GM21576 (cell line): ENCODE results near the gene NELL1.

Source experiments
- ATAC-seq: cut with Tn5 transposase; IDR thresholded peaks from one replicate; pipeline ENCODE4 v1.9.1; 2021; ENCODE audit warnings: mild to moderate bottlenecking, moderate library complexity; ENCODE audit not compliant: unreplicated experiment

Gene NELL1

DNA sequence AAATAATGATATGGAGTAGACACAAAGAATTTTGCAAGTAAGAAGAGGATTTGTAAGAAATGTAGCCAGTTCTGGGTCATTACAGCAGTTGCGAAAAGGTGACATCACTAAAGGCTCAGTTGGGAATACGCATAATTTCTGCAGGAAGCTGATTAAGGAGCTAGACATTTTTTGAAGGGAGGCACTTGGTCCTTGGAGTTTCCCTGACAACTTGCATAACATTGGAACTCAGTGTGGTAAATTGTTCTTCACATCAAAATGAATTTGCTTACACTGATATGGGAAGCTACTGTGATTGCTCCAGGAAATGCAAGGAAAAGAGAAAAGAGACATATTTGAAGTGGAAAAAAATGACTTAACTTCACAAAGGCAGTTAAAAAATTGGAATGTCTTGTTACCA, 626.1 kb downstream of the NELL1 start:
- ATAC-seq, result no peak

DNA sequence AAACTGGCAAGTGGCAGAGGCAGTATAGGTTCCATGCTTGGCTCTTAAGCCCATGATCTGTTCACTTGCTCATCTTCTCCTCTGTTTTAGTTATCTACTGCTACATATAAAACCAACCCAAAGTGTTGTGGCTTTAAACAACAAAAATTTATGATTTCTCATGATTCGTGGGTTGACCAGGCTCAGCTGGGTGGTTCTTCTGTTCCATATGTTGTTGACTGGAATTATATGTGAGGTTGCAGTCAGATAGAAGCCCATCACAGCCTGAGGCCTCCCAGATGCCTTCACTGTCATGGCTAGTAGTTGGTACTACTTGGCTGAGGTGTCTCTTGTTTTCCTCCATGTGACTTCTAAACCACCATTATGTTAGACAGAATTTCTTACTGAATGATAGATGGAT, 632.6 kb downstream of the NELL1 start:
- ATAC-seq, result no peak

DNA sequence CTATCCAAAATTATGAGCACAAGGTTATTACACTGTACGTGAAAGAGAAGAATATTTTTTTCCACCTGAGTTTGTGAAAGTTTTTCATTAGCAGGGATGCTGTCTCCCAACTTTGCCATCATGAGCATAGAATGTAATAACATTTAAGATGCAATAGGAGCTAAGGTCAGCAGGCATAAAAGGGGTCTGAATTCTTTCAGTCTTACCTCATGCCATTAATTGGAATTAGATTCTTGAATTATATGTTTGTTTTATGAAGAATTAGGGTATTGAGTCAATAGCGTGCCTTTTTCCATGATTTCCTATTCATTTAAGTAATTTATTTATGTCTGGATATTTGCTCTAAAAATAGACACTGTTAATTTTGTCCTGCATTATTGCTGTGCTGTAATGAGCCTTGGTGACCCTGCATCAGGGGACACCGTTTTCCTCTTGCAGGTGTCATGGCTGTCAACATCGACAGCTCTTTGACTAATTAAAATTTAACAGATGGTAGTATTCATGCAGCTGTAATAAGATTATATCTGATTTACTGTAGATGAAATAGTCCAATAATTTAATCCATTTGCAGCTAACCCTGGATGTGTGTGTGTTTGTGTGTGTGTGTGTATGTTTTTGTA, 637.5 kb downstream of the NELL1 start:
- ATAC-seq, result no peak

DNA sequence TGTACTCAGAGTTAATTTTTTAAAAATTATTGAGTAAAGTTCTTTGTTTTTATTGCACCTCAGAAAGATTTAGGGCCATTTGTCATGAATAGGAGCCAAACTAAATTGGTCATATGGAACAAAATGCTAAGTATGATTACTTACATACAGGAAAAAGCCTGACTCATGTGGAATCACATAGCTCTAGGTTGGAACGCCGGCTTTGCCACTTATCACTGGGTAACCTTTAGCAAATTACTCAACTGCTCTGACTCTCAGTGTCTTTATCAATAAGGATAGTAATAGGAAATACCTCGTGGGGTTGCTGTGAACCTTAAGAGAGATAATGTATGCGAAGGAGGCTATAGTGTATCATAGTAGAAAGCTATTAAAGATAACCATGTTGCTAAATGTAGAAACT, 638.5 kb downstream of the NELL1 start:
- no peak for ATAC-seq

DNA sequence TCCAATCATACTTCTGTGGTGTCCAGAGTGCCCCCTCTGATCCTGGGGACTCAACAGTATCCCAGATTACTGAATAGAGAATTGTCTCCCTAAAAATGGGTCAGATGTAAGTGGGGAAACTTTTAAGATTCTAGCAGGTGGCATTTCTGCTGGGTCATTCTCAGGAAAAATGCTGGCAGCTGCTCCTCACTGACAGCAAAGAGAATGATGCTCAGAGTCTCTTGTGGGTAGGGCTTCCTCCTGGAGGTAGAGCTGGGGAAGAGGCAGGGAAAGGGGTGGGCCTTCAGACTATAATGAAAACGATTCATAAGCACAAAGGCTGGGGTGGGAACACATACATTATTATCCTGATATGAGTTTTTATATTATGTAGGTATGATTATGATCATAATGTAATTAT, 647.2 kb downstream of the NELL1 start:
- ATAC-seq, result no peak

DNA sequence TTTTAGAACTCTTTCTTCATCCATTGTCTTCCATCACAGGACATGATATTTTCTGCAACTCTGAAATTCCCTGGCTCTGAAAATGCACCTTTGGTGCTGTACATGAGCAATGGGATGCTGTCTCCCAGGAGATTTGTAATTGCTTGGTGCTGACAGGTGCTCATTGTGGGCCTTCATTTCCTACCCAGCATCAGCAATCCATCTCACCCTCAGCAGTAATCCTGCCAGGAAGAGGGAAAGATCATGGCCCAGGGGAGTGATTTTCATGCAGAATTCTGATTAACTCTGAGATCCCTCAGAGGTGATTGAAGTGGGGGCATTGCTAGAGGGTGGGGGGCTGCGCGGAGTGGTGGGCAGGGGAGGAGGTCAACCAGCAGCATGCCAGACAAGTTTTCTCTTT, 651.7 kb downstream of the NELL1 start:
- ATAC-seq, result no peak

DNA sequence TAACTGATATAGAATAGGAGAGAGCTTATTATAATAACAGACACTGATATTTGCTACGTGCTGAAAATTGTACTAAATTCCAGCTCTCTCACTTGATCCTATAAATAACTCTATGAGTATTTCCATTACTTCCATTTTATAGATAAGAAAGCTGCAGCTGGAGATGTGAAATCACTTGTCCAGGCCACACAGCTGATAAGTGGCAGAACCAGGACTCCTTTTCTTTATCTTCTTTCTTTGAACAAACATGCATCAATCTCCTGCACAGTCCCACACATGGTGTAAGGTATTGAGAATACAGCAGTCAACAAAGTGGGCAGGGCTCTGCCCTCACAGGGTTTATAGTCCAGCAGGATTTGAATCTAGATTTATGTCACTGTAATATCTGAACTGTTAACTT, 652.1 kb downstream of the NELL1 start:
- ATAC-seq, result no peak

DNA sequence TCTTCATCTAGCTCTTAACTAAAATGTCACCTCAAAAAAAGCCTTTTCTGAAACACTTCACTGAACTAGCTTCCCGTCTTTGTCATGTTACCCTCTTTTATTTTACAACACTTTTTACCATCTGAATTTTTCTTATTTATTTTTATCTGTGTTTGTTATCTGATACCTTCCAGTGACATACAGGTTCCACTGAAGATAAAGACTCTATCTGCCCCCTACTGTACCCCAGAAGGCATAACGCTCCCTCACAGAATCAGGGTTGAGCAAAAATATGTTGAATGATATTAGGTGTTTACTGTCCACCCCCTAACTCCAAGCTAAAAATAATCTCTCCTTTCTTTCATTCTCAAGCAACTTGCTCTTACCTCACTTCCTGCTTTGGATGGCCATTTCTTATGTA, 654.2 kb downstream of the NELL1 start:
- ATAC-seq, result no peak

DNA sequence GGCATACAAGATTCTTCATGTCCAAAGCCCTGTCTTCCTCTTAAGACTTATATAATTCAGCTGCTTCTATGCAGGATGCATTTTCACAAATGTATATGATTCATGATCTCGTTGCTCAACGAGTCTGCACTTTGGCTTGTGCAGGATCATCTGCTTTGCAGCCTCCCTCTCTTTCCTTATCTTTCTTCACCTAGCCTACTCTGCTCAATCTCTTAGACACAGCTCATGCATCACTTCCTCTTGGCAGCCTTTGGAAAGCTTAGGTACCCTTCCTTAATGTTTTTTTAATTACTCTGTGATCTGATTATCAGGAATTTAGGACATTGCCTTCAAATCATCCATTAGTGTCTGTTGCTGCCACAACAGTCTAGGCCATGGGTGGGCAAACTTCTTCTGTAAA, 673.8 kb downstream of the NELL1 start:
- ATAC-seq, result no peak

DNA sequence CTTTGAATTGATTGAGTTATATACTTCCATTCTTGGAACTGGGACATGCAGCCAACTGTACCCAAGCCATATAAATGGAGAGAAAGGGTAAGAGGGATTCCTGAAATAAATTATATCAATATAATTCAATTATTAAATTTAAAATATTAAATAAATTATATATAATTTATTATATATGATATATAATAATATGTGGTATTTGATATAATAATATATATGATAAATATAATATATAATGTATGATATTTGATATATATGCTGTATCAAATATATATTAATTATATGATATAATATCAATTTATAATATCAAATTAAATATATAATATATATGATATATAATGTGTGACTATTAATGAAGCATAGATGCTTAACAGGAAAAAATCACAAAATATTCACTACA, 677.0 kb downstream of the NELL1 start:
- no peak for ATAC-seq

DNA sequence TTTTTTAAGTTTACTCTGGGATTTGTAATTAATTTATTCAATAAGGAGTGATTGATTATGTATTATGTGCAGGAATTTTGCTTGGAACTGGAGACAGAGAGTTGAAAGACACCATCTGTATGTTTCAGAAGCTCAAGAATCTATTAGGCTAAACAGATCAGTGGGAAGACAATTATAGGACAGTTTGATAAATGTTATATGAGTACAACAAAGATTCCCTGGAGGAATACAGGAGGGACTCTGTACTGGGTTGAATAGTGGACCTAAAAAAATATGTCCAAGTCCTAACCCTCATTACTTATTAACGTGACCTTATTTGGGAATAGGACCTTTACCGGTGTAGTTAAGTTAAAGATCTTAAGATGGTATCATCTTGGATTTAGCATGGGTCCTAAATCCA, 681.2 kb downstream of the NELL1 start:
- no peak for ATAC-seq

DNA sequence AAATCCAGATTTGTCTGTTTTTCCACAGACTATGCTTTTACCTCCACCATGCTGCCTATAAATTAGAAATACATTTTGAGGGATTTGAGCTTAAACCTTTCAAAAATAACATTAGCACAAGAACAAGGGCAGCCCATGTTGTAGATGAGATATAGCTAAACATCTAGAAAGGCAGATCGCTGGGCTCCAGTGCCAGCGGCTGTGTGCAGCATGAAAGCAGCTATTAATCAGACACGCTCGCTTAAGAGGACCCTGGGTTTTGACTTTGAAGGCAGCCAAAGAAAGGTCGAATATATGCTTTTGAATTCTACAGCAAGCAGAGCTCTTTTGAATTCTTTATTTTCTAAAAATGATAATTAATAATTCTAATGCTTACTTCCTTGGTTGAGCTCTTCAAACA, 684.0 kb downstream of the NELL1 start:
- no peak for ATAC-seq

DNA sequence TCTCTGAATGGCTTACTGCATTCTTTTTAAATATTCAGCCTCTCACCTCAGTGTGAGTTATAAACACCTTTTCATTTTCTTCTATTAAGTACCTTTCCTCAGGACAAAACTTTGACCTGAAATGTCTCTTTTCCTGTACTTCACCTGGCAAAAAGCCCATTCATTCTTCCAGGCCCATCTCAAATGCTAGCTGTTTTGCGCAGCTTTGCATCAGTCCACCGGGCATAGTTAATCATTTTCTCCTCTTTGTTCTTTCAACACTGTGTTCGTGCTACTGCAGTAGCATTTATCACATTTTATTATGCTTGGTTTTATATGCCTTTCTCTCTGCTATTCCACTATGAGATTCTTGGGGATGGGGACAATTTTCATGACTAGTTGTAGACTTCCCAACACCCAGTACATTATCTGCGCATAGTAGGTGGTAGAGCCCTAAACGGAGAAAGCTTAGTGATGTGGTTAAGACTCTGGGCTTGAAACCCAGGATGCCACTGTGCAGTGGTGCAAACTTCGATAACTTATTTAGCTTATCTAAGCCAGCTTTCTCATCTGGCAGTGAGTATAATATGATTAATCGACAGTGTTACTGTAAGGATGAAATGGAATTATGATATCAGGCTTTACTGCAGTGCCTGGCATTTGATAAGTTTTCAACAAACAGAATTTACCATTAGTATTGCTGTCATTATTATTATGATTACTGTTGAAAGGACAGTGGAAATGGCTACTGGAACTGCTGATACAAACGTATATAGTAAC, 695.7 kb downstream of the NELL1 start:
- no peak for ATAC-seq

DNA sequence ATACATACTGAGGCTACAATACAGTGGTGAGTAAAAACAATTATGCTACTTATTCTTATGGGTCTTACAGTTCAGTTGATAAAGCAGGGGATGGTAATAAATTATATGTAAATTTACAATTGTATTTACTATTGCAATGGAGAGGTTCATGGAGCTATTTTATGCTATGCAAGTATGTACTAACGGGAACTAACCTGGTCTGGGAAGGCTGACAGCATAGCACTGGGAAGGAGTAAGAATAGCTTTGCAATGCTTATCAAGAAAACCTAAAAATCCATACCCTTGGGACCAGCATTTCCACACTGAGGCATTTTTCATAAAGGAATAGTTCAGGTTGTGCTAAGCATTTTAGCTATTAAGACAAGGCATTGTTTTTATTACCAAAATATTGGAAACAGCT, 700.6 kb downstream of the NELL1 start:
- ATAC-seq, result no peak

DNA sequence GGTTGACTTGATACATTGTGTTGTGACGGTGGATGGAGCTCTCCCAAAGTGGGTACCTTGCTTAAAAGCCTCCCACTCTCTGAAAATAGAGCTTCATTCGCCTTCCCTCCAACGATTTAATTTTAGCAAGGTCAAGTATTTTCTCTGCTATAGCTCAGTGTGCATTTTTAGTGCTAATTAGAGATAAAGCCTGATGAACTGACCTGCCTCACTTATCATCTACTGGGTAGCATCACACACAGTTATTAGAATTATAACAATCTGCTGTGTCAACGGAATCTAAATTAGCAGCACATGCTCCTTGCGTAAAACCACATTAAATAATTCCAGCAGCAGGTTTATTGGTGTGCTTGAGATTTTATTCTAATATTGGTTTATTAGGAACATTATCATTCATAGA, 701.7 kb downstream of the NELL1 start:
- ATAC-seq, result no peak

DNA sequence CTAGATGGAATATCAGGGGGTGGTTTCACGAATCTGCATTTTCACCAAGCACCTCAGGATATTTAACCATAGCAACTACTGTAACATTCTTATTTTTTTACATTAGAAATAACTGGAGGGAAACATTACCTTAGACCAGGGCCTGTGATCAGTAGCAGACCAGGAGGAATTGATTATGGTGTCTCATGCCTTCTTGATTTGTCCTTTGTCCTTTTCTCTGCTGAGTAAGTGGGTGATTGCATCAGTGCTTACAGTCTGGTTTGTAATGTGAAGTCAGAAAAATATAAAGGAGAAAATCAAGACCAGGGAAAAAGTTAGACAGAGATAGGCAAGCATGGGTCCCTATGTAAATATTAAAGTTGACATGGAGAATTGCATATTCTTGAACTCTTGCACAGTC, 703.3 kb downstream of the NELL1 start:
- no peak for ATAC-seq

DNA sequence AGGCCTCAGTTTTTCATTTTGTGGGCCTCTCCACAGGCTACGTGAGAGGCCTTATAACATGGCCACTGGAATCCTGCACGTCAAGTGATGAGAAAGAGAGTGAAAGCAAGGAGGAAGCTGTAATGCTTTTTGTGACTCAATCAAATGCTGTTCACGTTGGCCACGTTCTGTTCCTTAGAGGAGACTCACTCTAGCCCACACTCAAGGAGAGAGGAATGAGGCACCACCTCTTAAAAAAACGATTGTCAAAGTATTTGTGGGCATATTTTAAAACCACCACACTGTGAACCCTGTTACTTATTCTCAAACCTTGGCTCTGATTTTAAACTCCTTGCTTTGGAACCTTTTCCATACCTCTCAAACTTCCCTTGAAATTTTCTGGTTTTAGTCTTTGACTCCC, 705.0 kb downstream of the NELL1 start:
- no peak for ATAC-seq

DNA sequence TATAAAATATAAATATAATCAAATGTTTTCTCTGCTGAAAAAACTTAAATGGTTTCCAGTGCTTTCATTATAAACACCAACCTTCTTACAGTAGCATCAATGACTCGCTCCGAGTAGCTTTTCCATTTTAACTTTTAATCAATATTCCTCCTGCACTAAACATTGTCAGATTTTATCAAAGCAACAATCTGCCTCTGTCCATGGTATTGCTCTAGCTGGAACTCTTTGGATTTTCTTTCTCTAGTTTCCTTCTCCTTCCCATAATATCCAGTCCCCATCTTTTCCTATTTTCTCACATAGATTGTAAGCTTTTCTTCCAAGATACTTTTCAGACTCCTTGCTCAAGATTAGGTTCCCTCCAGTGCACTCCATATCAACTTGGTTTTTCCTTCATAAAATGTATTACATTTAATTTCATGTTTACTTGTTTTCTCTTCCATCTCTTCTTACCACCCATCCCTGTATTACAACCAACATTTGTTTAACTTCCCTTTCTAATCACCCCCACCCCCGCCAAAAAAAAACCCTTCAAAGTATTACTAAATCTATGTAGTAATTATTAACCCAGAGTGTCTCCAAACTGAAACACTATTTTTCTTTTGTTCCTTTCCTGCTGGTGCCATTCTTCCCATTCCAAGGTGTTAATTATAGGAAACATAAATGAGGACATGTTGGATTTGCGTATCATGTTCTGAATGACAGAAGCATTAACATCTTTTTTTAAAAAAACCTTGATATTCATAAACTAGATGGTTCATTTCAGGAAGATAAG, 716.5 kb downstream of the NELL1 start:
- ATAC-seq, result no peak

DNA sequence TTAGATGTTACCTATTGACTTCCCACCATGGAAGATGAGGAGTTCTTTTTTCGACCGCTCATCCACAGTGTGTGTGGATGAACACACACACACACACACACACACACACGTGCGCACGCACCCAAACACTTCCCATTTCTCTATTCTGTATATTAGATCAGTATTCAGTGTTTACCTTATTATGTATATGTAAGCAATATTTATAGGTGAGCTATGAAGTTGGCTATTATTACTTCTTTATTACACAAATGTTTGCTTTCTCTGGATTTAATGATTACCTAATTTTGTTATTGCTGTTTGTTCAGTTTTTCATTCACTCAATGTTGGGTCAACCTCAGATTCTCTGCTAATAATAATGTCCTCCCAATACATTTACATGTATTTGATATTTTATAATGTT, 721.0 kb downstream of the NELL1 start:
- no peak for ATAC-seq

DNA sequence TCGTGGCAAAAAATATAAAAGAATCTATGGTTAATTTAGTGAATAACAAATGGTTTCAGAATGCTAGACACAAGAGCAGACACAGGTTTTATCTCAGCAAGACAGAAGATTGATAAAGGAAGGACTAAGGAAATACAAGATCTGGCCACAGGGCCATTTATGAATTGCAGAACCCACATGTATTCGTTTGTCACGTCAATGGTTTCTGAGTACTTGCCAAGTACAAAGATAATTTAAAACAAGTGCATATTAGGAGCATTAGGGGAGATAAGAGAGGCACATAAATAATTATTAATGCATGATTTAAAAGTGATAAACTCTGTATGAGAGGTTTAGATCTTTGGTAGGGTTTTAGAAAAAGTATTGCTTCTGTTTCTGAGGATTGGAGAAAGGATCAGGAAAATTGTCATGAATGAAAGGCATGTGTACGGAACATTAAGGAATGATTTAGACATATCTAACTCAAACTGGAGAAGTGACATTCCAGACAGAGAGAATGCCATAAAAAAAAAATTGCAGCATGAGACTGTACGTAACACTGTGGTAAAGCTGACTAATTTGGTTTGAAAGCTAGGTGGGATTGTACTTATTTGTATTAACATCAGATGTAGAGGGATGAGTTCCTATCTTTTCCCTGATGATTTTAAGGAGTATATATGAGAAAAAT, 727.1 kb downstream of the NELL1 start:
- ATAC-seq, result no peak

DNA sequence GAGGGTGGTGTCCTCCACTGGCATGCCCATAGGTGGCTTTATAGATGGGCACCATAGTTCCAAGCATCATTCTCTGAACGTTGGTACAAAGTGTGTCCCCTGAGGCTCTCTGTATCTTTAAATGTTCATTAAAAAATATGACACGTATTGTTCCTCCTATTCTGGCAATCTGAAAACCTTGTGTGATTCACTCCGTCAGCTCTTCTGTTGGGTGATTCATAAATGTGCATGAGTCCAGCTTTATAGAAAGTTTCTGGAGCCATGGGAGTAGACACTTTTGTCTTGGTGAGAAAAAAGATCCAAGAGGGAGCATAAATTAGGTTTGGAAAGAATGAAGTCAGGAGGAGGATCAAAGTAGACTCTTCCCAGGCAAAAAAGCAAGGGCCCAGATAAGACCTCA, 728.8 kb downstream of the NELL1 start:
- ATAC-seq, result no peak

DNA sequence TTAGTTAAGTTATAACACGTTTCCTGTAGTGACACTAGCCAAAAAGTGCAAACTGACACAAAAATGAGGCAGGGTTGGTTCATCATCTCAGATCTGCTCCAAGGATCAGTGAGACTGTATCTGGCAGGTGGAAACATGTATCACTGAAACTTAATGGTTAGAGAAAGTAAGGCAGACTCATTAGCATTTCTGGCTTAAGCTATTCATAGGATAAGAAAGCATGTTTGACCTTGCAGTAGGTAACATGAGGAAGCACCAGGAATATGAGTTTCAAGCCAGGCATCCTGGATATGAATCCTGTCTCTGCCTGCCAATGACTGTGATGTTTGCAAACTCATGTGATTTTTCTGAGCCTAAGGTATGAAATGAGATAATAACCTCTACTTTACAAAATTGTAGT, 732.1 kb downstream of the NELL1 start:
- ATAC-seq, result no peak
